HG03280 (cell line): ENCODE data around the gene ATP11A.
A peak's percentile ranks its signal among the peaks of the same experiment; 100 is the strongest.

Experiments used
- ATAC-seq: cut with Tn5 transposase; IDR thresholded peaks from one replicate; pipeline ENCODE4 v1.9.1; 2021; ENCODE audit warnings: mild to moderate bottlenecking, moderate library complexity; ENCODE audit not compliant: unreplicated experiment

The ATP11A gene

GRCh38 chr13:112690283-112690929, 568 bp downstream of the ATP11A start:
- ATAC-seq = peak; percentile 35

GRCh38 chr13:112692104-112692503, 2.3 kb downstream of the ATP11A start:
- ATAC-seq = no peak

- no peak for ATAC-seq
These were observed 2.7 kb downstream of the ATP11A start for GRCh38 chr13:112692586-112692985.

- ATAC-seq = no peak
These were observed 4.1 kb downstream of the ATP11A start for GRCh38 chr13:112693831-112694497.

GRCh38 chr13:112695121-112695520, 5.3 kb downstream of the ATP11A start:
- ATAC-seq = no peak

- no peak for ATAC-seq
These were observed 6.4 kb downstream of the ATP11A start for GRCh38 chr13:112696001-112696868.

- no peak for ATAC-seq
These were observed 7.1 kb downstream of the ATP11A start for GRCh38 chr13:112696869-112697465.

- ATAC-seq = no peak
These were observed 8.2 kb downstream of the ATP11A start for GRCh38 chr13:112697756-112698655.

GRCh38 chr13:112699322-112699918, 9.6 kb downstream of the ATP11A start:
- no peak for ATAC-seq

GRCh38 chr13:112700291-112701060, 10.6 kb downstream of the ATP11A start:
- ATAC-seq = no peak

- no peak for ATAC-seq
These were observed 12.6 kb downstream of the ATP11A start for GRCh38 chr13:112702341-112702985.

- no peak for ATAC-seq
These were observed 13.1 kb downstream of the ATP11A start for GRCh38 chr13:112702986-112703379.

GRCh38 chr13:112703449-112704284, 13.8 kb downstream of the ATP11A start:
- no peak for ATAC-seq

- no peak for ATAC-seq
These were observed 14.7 kb downstream of the ATP11A start for GRCh38 chr13:112704308-112705145.

- ATAC-seq = no peak
These were observed 15.4 kb downstream of the ATP11A start for GRCh38 chr13:112705286-112705685.

GRCh38 chr13:112706171-112706570, 16.3 kb downstream of the ATP11A start:
- no peak for ATAC-seq
